Endothelial cell of umbilical vein (primary cell): Measurements from ENCODE around the gene MMAA. TPM values are rescaled to one million over a fixed set of nuclear protein-coding genes. Genes with fewer than 3 reads are reported as not detected.

Experiments
- BruUV-seq: library from RNA; stranded (reverse); fragments of 400-500 nt; replicated peaks from 2 replicates; lab custom pipeline; 2021; lab: Mats Ljungman, UMichigan
- CTCF ChIA-PET: fragments of 300-600, 350-600 bp; sonication (Branson Sonifier 250); formaldehyde crosslinking; loops from one replicate; lab custom pipeline; 2021; ENCODE audit warnings: antibody characterized with exemption, inconsistent platforms; lab: Charles Lee
- POLR2A ChIA-PET: fragments of 300-600, 350-600 bp; sonication (Branson Sonifier 250); formaldehyde crosslinking; loops from one replicate; lab custom pipeline; 2021; ENCODE audit warnings: antibody characterized with exemption, inconsistent platforms; lab: Charles Lee
- DNase-seq: peaks from one replicate; pipeline ENCODE4 v3.0.0-alpha.2; 2011; ENCODE audit warnings: low read depth, low spot score
- FAIRE-seq: peaks from 2 replicates; lab custom pipeline; 2011; peaks lifted over from hg19 to GRCh38; lab: Jason Lieb, UNC
- H2AFZ ChIP-seq: 2 replicates; pipeline ENCODE4 v1.6.0; 2012; ENCODE audit warnings: low read depth, low read length, control low read depth, inconsistent platforms
- H3K27ac ChIP-seq: 2 replicates; pipeline ENCODE4 v1.5.1; 2011; ENCODE audit warnings: low read depth, mild to moderate bottlenecking, control low read depth, low read length, moderate library complexity; ENCODE audit not compliant: insufficient read depth
- H3K27me3 ChIP-seq, 2 experiments: 2 replicates each; pipeline versions ENCODE4 v1.6.0 to v1.6.1; 2011; ENCODE audit warnings: low read length in 2 of 2, mixed read lengths in 1 of 2; ENCODE audit not compliant: control insufficient read depth in 2 of 2, insufficient read depth in 2 of 2
- H3K36me3 ChIP-seq, 2 experiments: 2 replicates in 1 of 2; 3 replicates in 1 of 2; pipeline ENCODE4 v1.5.1; 2011; ENCODE audit warnings: low read length in 2 of 2, mild to moderate bottlenecking in 1 of 2, moderate library complexity in 1 of 2; ENCODE audit not compliant: control insufficient read depth in 2 of 2, insufficient read depth in 2 of 2; ENCODE audit errors: extremely low read depth in 1 of 2
- H3K4me1 ChIP-seq: 3 replicates; pipeline ENCODE4 v1.5.1; 2011; ENCODE audit warnings: mild to moderate bottlenecking, low read length; ENCODE audit not compliant: control insufficient read depth, insufficient read depth; ENCODE audit errors: extremely low read depth
- H3K4me2 ChIP-seq: 2 replicates; pipeline ENCODE4 v1.6.1; 2011; ENCODE audit warnings: low read length, control low read depth, mixed read lengths; ENCODE audit not compliant: insufficient read depth
- H3K4me3 ChIP-seq, 3 experiments: fragments of 200-600 bp in 1 of 3; sonication (generic), shearing (Covaris generic) in 1 of 3; replicated peaks in 1 of 3; 2 replicates each; pipeline ENCODE4 v1.5.1; 2011 to 2016; ENCODE audit warnings: control low read depth in 3 of 3, low read length in 3 of 3, mild to moderate bottlenecking in 2 of 3, inconsistent platforms in 1 of 3, low read depth in 1 of 3, moderate library complexity in 1 of 3; ENCODE audit not compliant: insufficient read depth in 1 of 3
- H3K79me2 ChIP-seq: 2 replicates; pipeline ENCODE4 v1.6.0; 2012; ENCODE audit warnings: low read length, inconsistent platforms; ENCODE audit not compliant: control insufficient read depth, insufficient read depth
- H3K9ac ChIP-seq: replicated peaks from 2 replicates; pipeline ENCODE3; 2011; ENCODE audit warnings: low read length, control low read depth; ENCODE audit not compliant: insufficient read depth; ENCODE audit errors: extremely low read depth
- H3K9me1 ChIP-seq: replicated peaks from 3 replicates; pipeline ENCODE4 v1.6.0; 2011; ENCODE audit warnings: mild to moderate bottlenecking, low read length; ENCODE audit not compliant: control insufficient read depth, insufficient read depth; ENCODE audit errors: extremely low read depth
- H3K9me3 ChIP-seq: replicated peaks from 2 replicates; pipeline ENCODE4 v1.5.1; 2012; ENCODE audit warnings: low read length, inconsistent platforms; ENCODE audit not compliant: control insufficient read depth, insufficient read depth
- H4K20me1 ChIP-seq: replicated peaks from 2 replicates; pipeline ENCODE3; 2011; ENCODE audit warnings: mild to moderate bottlenecking, low read length; ENCODE audit not compliant: control insufficient read depth, insufficient read depth; ENCODE audit errors: extremely low read depth
- CTCF ChIP-seq, 2 donors: IDR thresholded peaks; 1 replicate in 1 of 2; 2 replicates in 1 of 2; pipeline ENCODE4 v1.5.1; 2011; ENCODE audit warnings: low read length in 2 of 2, mild to moderate bottlenecking in 2 of 2, moderate library complexity in 2 of 2, control low read depth in 1 of 2, inconsistent platforms in 1 of 2, low read depth in 1 of 2; ENCODE audit not compliant: insufficient read depth in 1 of 2; ENCODE audit errors: extremely low read depth in 1 of 2
- EZH2 ChIP-seq: IDR thresholded peaks from 2 replicates; pipeline ENCODE4 v1.6.1; 2012; ENCODE audit warnings: borderline replicate concordance, low read depth, mild to moderate bottlenecking, moderate library complexity, low read length, inconsistent platforms; ENCODE audit not compliant: severe bottlenecking
- FOS ChIP-seq: IDR thresholded peaks from 2 replicates; pipeline ENCODE4 v1.6.1; 2011; ENCODE audit warnings: mild to moderate bottlenecking, low read length, moderate library complexity, borderline replicate concordance; ENCODE audit not compliant: insufficient read depth
- GATA2 ChIP-seq: IDR thresholded peaks from 2 replicates; pipeline ENCODE4 v1.7.0; 2011; ENCODE audit warnings: low read depth, mild to moderate bottlenecking, moderate library complexity, mixed read lengths, low read length; ENCODE audit not compliant: insufficient read length, insufficient read depth
- JUN ChIP-seq: IDR thresholded peaks from 2 replicates; pipeline ENCODE4 v1.6.1; 2011; ENCODE audit warnings: borderline replicate concordance, low read depth; ENCODE audit not compliant: insufficient read length, insufficient read depth
- MYC ChIP-seq: IDR thresholded peaks from one replicate; pipeline ENCODE4 v1.6.1; 2011; ENCODE audit warnings: mild to moderate bottlenecking, low read depth, low read length
- POLR2A ChIP-seq: IDR thresholded peaks from 2 replicates; pipeline ENCODE4 v1.6.1; 2012; ENCODE audit warnings: low read depth, mild to moderate bottlenecking, control low read depth, low read length
- POLR2AphosphoS5 ChIP-seq: IDR thresholded peaks from 2 replicates; pipeline ENCODE4 v1.6.1; 2012; ENCODE audit warnings: low read depth, mild to moderate bottlenecking, control low read depth, low read length, moderate library complexity; ENCODE audit not compliant: insufficient read depth
- dilution Hi-C: fragments of 300-500 bp; cut with MboI; formaldehyde crosslinking; loops from one replicate; pipeline ENCODE4 v1.15.0; 2019; ENCODE audit warnings: low sequenced_read_pairs; ENCODE audit not compliant: extremely low pct_ligation_motif_present
- intact Hi-C: fragments of 100-400 bp; cut with micrococcal nuclease; formaldehyde crosslinking; loops from one replicate; pipeline ENCODE4 v1.10.0; 2022
- polyA plus RNA-seq, 4 experiments: library from polyadenylated mRNA; depleted of rRNA in 3 of 4; stranded (reverse) in 3 of 4; unstranded in 1 of 4; fragments of >200 nt; gene quantifications; 2 replicates each; pipeline versions ENCODE4 v1.2.1 to v1.2.3, GENCODE V29; 2011 to 2012; ENCODE audit warnings: missing spikeins in 1 of 4
- total RNA-seq: library from RNA; stranded (reverse); gene quantifications from 2 replicates; pipeline ENCODE4 v1.2.3, GENCODE V29; 2021
- TF ChIP-seq, protein P1 (sequence below): IDR thresholded peaks from 2 replicates; pipeline ENCODE4 v1.6.1; 2011; ENCODE audit not compliant: insufficient read depth, insufficient read length

MMAA gene
- total and polyA plus RNA-seq, 2 donors (not counting 3 experiments of a cell fraction or from before 2014, with no cell fraction given), result 2.2 to 5.1 TPM

DNA sequence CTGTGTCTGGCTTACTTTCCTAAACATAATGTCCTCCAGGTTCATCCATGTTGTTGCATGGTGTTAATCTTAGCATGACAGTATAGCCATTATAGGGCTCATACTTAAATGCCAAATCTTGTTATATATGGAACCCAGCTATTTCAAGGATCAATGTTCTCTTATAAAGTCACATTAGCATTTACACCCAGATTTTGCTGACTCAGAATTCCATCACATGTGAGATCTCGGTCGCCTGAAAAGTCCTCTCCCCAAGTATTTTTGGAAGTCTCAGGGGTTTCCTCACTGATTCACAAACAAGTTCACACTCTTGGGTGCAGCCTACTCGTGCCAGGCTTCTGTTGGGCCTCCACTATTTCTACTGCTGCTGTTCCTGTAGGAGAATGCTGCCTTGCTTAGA is 40.9 kb downstream of the MMAA start:
- FAIRE-seq (no peak), DNase-seq (no peak)
- no peaks in the 10 kb centered on the region for H3K4me1 ChIP-seq
- H3K4me2 ChIP-seq, result no peak overlapping the region
- H3K27me3 ChIP-seq, result no peaks in the 10 kb centered on the region
- no peak overlapping the region for H3K4me3 ChIP-seq
- BruUV-seq, result no TSS peak
- H3K9me1 ChIP-seq, result no peaks in the 10 kb centered on the region
- dilution Hi-C loops (no loop called here), intact Hi-C loops (no loop called here)
- POLR2A ChIA-PET, result no interaction called here
- no peak overlapping the region for H3K27ac ChIP-seq
- TF ChIP-seq, protein P1, sequence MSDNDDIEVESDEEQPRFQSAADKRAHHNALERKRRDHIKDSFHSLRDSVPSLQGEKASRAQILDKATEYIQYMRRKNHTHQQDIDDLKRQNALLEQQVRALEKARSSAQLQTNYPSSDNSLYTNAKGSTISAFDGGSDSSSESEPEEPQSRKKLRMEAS, result no peak
- H3K36me3 ChIP-seq, result no peaks in the 10 kb centered on the region
- no peak overlapping the region for H3K9ac ChIP-seq
- no peaks in the 10 kb centered on the region for H3K9me3 ChIP-seq
- CTCF ChIA-PET, result no interaction called here
- H2AFZ ChIP-seq, result no peak overlapping the region
- H4K20me1 ChIP-seq, result no peaks in the 10 kb centered on the region
- H3K79me2 ChIP-seq, result no peaks in the 10 kb centered on the region

DNA sequence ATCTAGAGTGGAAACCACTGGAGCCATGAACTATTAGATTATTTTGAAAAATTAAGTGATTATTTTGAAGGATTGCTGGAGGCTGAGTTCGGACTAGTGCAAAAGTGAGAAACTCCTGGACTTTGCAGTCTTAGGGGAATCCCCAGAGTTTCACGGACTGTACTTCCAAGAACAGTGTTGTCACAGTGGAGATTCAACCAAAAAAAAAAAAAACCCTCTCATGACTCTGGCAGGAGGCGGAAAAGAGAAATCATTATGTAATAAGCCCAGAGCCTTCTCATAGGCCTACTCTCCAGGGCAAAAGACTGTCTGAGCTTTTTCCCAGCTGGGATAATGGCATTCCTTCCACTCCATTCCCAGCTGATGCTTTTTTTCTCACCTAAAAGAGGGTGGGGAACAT is 44.0 kb downstream of the MMAA start:
- BruUV-seq, result no TSS peak
- no peaks in the 10 kb centered on the region for H3K79me2 ChIP-seq
- intact Hi-C loops (no loop called here), dilution Hi-C loops (no loop called here)
- no peaks in the 10 kb centered on the region for H3K36me3 ChIP-seq
- FAIRE-seq (no peak), DNase-seq (no peak)
- H3K4me3 ChIP-seq, result no peak overlapping the region
- ChIA-PET POLR2A (no interaction called here), CTCF (no interaction called here)
- H3K9ac ChIP-seq, result no peak overlapping the region
- no peak overlapping the region for H2AFZ ChIP-seq
- H3K27ac ChIP-seq, result no peak overlapping the region
- no peak for TF ChIP-seq GATA2
- TF ChIP-seq MYC, result no peak
- TF ChIP-seq POLR2A, result no peak
- no peak for TF ChIP-seq EZH2
- no peak for TF ChIP-seq JUN
- TF ChIP-seq CTCF (IDR thresholded peaks at IDR 0.05; ENCODE audit: extremely low read depth in 1 of 2, insufficient read depth in 1 of 2, low read depth in 1 of 2, low read length in 2 of 2), result no peak
- no peak for TF ChIP-seq POLR2AphosphoS5
- no peak for TF ChIP-seq FOS
- TF ChIP-seq, protein P1, result no peak
- no peaks in the 10 kb centered on the region for H3K4me1 ChIP-seq
- no peaks in the 10 kb centered on the region for H3K9me1 ChIP-seq
- no peaks in the 10 kb centered on the region for H3K9me3 ChIP-seq
- H3K27me3 ChIP-seq, result no peaks in the 10 kb centered on the region
- no peaks in the 10 kb centered on the region for H4K20me1 ChIP-seq
- H3K4me2 ChIP-seq, result no peak overlapping the region
